K562 treated with DMSO at 1 percent for 12 hours (cell line): ENCODE measurements around the gene SLC25A22. TPM values are rescaled to one million over a fixed set of nuclear protein-coding genes. Genes with fewer than 3 reads are reported as not detected.

Experiments
- total RNA-seq: library from RNA; unstranded; fragments of 300-600 nt; gene quantifications from 2 replicates; pipeline ENCODE4 v1.2.3, GENCODE V29; 2022; ENCODE audit not compliant: insufficient read depth

Gene SLC25A22
- total RNA-seq: 21.6 and 29.4 TPM in 2 replicates

DNA sequence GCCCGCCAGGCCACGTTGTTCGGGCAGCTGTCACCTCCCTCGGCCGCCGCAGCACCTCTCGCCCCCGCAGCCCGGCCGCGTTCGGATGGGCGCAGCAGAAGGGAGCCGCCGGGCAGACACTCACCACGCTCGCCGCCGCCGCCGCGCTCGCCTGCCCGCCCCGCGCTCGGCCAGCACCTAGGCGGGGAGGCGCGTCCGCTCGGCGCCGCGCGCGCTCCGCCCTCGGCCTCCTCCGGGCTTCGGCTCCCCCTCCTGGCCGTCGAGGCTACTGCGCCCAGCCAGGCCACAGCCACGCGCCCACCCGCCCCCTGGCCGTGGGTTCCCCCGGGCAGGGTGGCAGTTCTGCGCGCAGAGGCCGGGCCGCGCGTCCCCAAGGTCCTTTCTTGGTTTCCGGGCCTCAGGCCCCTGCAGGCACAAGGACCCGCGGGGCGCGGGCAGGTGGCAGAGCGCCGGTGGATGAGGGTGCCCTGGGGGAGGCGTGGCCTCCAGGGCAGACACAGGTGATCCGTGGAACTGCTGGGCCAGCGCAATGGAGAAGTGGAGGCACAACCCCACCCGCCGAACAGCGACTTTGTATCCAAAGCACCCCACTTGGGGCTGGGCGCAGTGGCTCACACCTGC, at the start of gene SLC25A22:
Gene SLC25A22 (minus strand): TSS at position 189 of the 621 bp plus-strand sequence. CDS start 3,275 bp downstream, outside the sequence.

DNA sequence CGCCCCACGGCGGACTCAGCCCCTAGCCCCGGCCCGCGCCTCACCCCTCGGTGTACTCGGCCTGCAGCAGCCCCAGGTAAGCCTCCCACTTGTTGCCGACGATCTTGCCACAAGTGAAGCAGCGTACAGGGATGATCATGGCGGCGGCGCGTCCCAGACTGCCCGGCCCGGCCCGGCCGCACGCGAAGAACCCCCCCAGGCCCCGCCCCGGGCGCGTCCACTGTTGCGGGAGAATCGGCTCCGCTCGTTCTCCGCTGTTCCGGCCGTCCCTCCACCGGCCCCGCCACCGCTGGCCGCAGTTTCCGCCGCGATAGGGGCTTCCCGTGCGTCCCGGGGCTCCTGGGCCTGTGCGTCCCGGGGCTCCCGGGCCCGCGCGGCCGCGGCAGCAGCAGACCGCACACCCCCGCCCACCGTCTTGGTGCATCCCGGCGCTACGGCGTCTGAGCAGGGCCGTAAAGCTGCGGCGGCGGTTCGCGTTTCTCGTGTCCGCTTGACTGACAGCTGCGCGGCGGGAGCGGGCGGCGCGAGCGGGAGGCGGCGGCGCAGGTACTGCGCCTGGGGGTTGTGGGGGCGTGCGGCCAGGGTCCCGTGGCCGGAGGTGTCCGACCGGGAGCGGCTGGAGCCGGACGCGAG, 44.4 kb upstream of the SLC25A22 start, which contains the start of the genes POLR2L and TSPAN4:
Gene POLR2L (minus strand): TSS at position 160 of the 633 bp plus-strand sequence. CDS start 21 bp downstream, at position 139.
Gene TSPAN4 (plus strand): TSS at position 483 of the 633 bp plus-strand sequence. CDS start 7,453 bp downstream, outside the sequence.

DNA sequence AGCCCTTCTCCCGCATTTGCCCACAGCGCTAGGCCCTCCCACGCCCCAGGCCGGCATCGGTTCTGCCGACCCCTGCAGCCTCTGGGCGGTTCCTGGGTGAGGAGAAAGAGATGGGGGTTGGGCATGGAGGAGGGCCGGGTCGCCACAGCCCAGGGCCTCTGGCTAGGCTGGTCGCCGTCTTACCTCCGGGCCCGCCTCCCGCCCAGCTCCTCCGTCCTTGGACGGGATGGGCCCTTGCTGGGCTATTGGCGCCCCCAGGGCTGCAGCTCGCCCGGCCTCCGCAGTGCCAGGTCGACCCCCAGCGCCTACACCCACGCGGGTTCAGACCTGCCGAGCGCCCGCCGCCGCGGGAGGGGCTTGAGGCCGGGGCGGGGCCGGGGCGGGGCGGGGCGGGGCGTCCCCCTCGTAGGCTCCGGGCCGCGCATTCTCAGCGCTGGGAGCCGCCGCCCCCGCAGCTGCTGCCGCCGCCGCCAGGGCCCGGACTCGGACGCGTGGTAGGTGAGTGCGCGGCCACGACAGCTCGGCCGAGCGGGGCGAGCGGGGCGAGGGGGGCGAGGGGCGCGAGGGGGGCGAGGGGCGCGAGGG, 34.5 kb upstream of the SLC25A22 start, which contains the start of gene CD151:
Gene CD151 (plus strand): TSS at position 424 of the 585 bp plus-strand sequence. CDS start 3,118 bp downstream, outside the sequence.

DNA sequence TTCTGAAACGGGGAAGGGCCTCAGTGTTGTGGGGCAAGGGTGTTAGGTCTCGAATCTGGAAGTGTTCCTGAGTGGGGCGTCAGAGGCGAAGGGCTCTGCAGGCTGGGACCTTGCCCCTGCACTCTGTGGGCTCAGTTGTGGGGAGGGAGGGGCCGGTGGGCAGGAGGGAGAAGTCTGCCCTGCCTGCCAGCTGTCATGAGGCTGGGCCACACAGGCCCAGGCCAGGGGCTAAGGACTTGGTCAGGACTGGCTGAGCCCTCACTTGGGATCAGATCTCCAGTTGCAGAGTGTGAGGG, 29.8 kb upstream of the SLC25A22 start, which contains the start of gene CRACR2B:
Gene CRACR2B (plus strand): TSS at position 23 of the 296 bp plus-strand sequence. CDS start 689 bp downstream, outside the sequence.

DNA sequence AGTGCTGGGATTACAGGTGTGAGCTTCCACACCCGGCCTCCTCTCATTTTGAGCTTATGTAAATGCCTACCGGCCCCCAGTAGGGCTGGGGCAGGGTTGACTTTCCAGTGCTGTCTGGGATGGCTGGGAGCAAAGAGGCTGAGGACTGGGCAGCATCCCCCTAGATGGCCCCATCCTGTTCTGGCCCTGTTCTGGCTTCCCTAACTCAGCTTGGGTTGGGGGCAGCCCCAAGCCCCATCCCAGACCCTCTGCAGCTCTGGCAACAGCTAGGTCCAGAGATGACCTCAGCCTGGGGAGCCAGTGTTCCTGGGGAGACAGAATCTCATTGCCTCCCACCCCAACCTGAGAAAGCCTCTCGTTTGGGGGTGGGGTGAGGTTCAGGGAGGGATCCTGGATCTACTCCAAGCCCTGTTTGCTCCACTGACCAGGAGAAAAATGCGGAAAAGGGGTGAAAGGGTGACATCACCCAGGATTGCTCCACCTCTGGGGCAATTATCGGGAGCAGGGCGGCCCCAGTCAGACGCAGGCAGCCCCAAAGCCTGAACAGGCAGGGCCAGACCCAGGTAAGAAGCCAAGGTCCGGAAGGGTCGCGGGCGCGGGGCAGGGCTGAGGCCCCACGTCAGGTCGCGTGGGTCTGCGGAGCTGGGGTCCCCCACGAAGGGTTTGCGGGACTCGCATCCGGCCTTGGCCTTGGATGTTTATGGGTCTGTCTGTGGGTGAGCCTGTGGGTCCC, 20.5 kb upstream of the SLC25A22 start, which contains the start of gene PNPLA2:
Gene PNPLA2 (plus strand): TSS at position 519 of the 733 bp plus-strand sequence. CDS start 805 bp downstream, outside the sequence.

DNA sequence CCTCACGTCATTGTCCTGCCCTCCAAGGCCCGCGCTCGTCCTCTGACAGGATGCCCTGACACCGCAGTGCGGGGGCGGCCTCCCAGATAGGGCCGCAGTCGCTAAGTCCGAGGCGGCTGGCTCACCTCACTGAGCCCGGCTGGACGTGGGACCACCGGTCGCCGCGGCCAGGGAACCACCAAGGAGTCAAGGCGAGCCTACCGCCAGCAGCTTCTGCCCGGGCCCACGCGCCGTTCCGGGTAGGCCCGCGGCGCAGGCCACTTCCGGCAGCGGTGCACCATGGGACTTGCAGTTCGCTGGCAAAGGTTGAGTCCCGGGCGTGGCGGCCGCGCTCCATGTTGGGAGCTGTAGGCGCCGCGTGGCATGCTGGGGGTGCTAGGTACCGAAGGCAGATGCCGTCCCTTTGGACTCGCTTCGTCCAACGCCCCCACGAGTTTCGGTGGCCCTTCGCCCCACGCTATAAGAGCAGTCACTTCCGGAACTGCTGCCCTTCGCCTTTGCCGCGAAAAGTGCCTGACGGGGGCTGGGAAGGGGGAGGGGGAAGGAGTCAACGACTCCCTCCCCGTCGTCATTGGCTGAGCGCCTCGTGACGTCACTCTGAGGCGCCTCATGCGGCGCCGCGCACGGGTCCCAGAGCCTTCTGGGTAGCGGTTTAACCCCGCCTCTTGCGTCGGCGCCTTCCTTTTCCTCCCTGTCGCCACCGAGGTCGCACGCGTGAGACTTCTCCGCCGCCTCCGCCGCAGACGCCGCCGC, 11.4 kb upstream of the SLC25A22 start, which contains the start of gene RPLP2:
Gene RPLP2 (plus strand): TSS at position 681 of the 753 bp plus-strand sequence. CDS start 268 bp downstream, outside the sequence.

DNA sequence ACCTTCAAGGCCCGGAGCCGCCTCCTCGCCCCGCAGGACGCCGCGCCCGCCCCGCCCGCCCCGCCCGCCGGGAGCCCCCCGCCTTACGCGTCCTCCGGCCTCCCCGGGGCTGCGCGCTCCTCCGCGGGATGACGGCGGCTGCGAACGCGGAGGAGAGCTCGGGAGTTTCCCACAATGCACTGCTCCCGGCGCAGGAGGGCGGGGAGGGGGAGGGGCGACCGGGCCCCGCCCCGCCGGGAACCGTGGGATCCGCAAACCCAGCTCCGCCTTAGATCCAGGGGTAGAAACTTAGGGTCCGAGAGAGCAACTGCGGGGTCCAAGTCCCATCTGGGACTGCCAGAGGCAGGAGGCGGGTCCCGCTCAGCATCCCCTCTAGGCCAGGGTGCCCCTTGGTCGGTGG, 8.1 kb downstream of the SLC25A22 start, which contains the start of gene CEND1:
Gene CEND1 (minus strand): TSS at position 148 of the 400 bp plus-strand sequence. CDS start 1,514 bp downstream, outside the sequence.

DNA sequence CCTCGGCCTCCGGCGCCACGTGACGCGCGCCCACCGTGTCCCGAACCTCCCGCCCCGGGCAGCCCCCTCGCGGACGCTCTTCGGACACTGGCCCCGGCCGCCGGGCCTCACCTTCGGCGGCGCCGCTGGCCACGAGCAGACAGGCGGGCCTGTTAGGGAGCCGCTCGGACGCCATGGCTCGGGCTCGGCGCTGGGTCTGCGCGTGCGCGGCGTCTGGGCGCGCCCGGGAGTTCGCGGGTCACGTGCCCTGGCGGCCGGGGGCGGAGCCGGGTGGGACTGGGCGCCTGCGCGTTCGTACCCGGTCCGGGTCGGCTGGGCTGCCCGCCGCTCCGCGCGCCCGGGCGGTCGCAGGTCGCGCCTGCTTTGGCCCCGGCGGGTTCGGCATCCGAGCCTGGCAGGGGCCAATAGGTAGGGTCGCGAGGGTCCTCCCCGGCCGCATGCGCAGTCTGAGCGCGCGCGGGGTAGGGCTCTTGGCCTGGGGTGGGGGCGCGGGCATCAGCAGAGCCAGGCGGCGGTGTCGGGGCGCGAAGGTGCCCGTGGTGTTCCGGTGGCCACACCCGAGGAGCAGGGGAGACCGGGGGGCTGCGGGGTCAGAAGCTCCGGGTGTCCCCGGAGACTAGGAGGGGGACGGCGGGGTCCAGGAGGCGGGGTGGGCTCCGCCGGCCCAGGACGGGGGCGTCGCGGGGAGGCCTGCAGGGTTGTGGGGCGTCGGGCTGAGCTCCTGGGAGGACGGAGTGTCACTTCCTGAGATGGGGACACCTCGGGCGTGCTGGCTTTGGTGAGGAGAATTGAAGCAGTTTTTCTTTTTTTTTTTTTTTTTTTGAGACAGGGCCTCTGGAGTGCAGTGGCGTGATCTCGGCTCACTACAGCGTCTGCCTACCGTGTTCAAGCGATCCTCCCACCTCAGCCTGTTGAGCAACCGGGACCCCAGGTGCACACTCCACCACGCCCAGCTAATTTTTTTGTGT, 20.5 kb downstream of the SLC25A22 start, which contains the start of gene GATD1:
Gene GATD1 (minus strand): TSS at position 200 of the 968 bp plus-strand sequence. CDS start 25 bp downstream, at position 175.

DNA sequence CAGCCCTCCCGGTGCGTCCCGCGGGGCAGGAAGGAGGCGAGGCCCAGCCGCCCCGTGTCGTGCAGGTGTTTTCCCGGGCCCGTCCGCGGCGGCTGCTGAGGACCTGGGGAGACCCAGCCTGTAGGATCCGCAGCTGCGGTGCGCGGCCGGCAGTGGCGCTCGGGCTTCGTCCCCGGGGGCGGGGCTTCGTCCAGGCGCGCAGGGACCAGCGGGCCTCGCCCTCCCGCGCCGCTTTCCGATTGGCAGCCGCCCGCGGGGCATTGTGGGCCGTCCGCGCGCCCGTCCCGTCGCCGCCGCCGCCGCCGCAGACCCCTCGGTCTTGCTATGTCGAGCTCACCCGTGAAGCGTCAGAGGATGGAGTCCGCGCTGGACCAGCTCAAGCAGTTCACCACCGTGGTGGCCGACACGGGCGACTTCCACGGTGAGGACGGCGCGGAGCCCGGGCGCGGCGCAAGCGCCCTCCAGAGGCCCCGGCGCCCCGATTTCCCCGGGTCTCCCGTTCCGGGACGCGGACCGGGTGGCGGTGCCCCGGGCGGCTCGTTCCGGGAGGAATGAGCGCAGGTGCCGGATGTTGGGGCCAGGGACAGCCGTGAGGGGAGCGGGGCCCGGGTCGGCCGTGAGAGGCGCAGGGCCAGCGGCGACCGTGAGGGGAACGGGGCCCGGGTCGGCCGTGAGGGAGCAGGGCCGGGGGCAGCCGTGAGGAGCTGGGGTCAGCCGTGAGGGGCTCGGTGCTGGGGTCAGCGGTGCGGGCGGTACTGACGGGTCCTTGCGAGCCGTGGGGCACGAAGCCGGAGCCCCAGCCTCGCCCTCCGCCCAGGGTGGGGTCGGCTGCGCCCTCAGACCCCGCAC, 50.7 kb downstream of the SLC25A22 start, which contains the start of gene TALDO1:
Gene TALDO1 (plus strand): TSS at position 307 of the 849 bp plus-strand sequence. CDS start 18 bp downstream, at position 325.

Other genes with a start within 250 kb of the SLC25A22 start
- 2.0 and 2.8 TPM in 2 replicates for gene LMNTD2, start 237.5 kb downstream of the SLC25A22 start, total RNA-seq
- 40.8 and 66.7 TPM in 2 replicates for gene RASSF7, start 237.3 kb downstream of the SLC25A22 start, total RNA-seq
- 9.8 and 21.1 TPM in 2 replicates for gene PHRF1, start 221.8 kb downstream of the SLC25A22 start, total RNA-seq
- 41.5 and 44.6 TPM in 2 replicates for gene IRF7, start 182.3 kb downstream of the SLC25A22 start, total RNA-seq
- gene CDHR5, start 173.3 kb downstream of the SLC25A22 start, total RNA-seq: not detected in 2 replicates
- not detected in 2 replicates for gene SCT, start 171.1 kb downstream of the SLC25A22 start, total RNA-seq
- gene DRD4, start 161.0 kb downstream of the SLC25A22 start, total RNA-seq: 0.88 and 1.6 TPM in 2 replicates
- 51.5 and 67.2 TPM in 2 replicates for gene DEAF1, start 103.1 kb downstream of the SLC25A22 start, total RNA-seq
- 19.1 and 32.6 TPM in 2 replicates for gene TMEM80, start 102.5 kb downstream of the SLC25A22 start, total RNA-seq
- 5.2 and 7.1 TPM in 2 replicates for gene EPS8L2, start 92.0 kb downstream of the SLC25A22 start, total RNA-seq
- gene TALDO1, start 50.8 kb downstream of the SLC25A22 start, total RNA-seq: 543 and 606 TPM in 2 replicates
- gene GATD1, start 20.8 kb downstream of the SLC25A22 start, total RNA-seq: 27.5 and 66.9 TPM in 2 replicates
- 0.69 TPM in 1 of 2 replicates, not detected in the other for gene CEND1, start 8.2 kb downstream of the SLC25A22 start, total RNA-seq
- 22.8 and 31.5 TPM in 2 replicates for gene PIDD1, start 7.0 kb upstream of the SLC25A22 start, total RNA-seq
- gene RPLP2, start 11.7 kb upstream of the SLC25A22 start, total RNA-seq: 1,821 and 2,673 TPM in 2 replicates
- 139 and 145 TPM in 2 replicates for gene PNPLA2, start 20.6 kb upstream of the SLC25A22 start, total RNA-seq
- 17.9 and 22.6 TPM in 2 replicates for gene CRACR2B, start 29.6 kb upstream of the SLC25A22 start, total RNA-seq
- 123 and 132 TPM in 2 replicates for gene CD151, start 34.7 kb upstream of the SLC25A22 start, total RNA-seq
- 48.6 and 66.2 TPM in 2 replicates for gene POLR2L, start 44.2 kb upstream of the SLC25A22 start, total RNA-seq
- gene TSPAN4, start 44.6 kb upstream of the SLC25A22 start, total RNA-seq: 12.7 and 17.3 TPM in 2 replicates
- 58.8 and 61.8 TPM in 2 replicates for gene CHID1, start 112.5 kb upstream of the SLC25A22 start, total RNA-seq
- gene AP2A2, start 127.6 kb upstream of the SLC25A22 start, total RNA-seq: 28.6 and 50.2 TPM in 2 replicates
- gene MUC6, start 238.4 kb upstream of the SLC25A22 start, total RNA-seq: not detected in 2 replicates